Measurements from ENCODE around the gene RALGAPA2. TPM values are rescaled to one million over a fixed set of nuclear protein-coding genes. Genes with fewer than 3 reads are reported as not detected.

The RALGAPA2 gene
- total RNA-seq, 1 experiment from 2014 or later, result 26.3 TPM

GRCh38 chr20:20664795-20665589 is 47.5 kb downstream of the RALGAPA2 start:
- DNase-seq, result no peak
- Mint-ChIP-seq H3K27ac (ENCODE audit: unreplicated experiment) (no peak overlapping the region), H3K4me3 (ENCODE audit: low read depth, unreplicated experiment) (no peak overlapping the region), H3K27me3 (ENCODE audit: unreplicated experiment) (no peaks in the 10 kb centered on the region), H3K4me1 (ENCODE audit: low read depth, unreplicated experiment) (peaks cover 8% of the 10 kb centered on the region), H3K9me3 (ENCODE audit: low read depth, unreplicated experiment) (no peaks in the 10 kb centered on the region), H3K36me3 (ENCODE audit: insufficient read depth, unreplicated experiment) (no peaks in the 10 kb centered on the region)
- CTCF ChIA-PET, result interaction anchor here (1.0 kb wide), 1 partner anchor 160 kb away, joined by 3 read pairs; no protein-coding TSS in a partner anchor
- no peak for TF ChIP-seq CTCF (IDR thresholded peaks at IDR 0.05; ENCODE audit: unreplicated experiment)
- no TSS peak for BruUV-seq (replicated peaks)
- intact Hi-C loops (cut with micrococcal nuclease; ENCODE audit: unreplicated experiment), result loop anchor here (2.0 to 10.0 kb wide), 2 partner anchors 50 to 160 kb away; partner anchors contain the start of gene RALGAPA2

- DNase-seq, result no peak
- no peaks in the 10 kb centered on the region for H3K36me3 Mint-ChIP-seq (ENCODE audit: insufficient read depth, unreplicated experiment)
- no peaks in the 10 kb centered on the region for H3K9me3 Mint-ChIP-seq (ENCODE audit: low read depth, unreplicated experiment)
- H3K4me1 Mint-ChIP-seq (ENCODE audit: low read depth, unreplicated experiment), result peaks cover 8% of the 10 kb centered on the region
- H3K27ac Mint-ChIP-seq (ENCODE audit: unreplicated experiment), result no peak overlapping the region
- no peak overlapping the region for H3K4me3 Mint-ChIP-seq (ENCODE audit: low read depth, unreplicated experiment)
- CTCF ChIA-PET, result no interaction called here
- BruUV-seq (replicated peaks), result no TSS peak
- intact Hi-C loops (cut with micrococcal nuclease; ENCODE audit: unreplicated experiment), result loop anchor here (2.0 to 10.0 kb wide), 2 partner anchors 51 to 161 kb away; partner anchors contain the start of gene RALGAPA2
- no peaks in the 10 kb centered on the region for H3K27me3 Mint-ChIP-seq (ENCODE audit: unreplicated experiment)
- TF ChIP-seq CTCF (IDR thresholded peaks at IDR 0.05; ENCODE audit: unreplicated experiment), result no peak
Observed at GRCh38 chr20:20663841-20664240, 48.6 kb downstream of the RALGAPA2 start.

GRCh38 chr20:20658871-20659431 is 53.5 kb downstream of the RALGAPA2 start:
- CTCF ChIA-PET, result no interaction called here
- H3K27ac Mint-ChIP-seq (ENCODE audit: unreplicated experiment), result no peak overlapping the region

GRCh38 chr20:20658123-20658522 is 54.3 kb downstream of the RALGAPA2 start:
- H3K4me1 Mint-ChIP-seq (ENCODE audit: low read depth, unreplicated experiment), result peaks cover 8% of the 10 kb centered on the region
- no TSS peak for BruUV-seq (replicated peaks)
- intact Hi-C loops (cut with micrococcal nuclease; ENCODE audit: unreplicated experiment), result no loop called here
- no peak overlapping the region for H3K4me3 Mint-ChIP-seq (ENCODE audit: low read depth, unreplicated experiment)
- CTCF ChIA-PET, result no interaction called here
- DNase-seq, result no peak
- H3K9me3 Mint-ChIP-seq (ENCODE audit: low read depth, unreplicated experiment), result no peaks in the 10 kb centered on the region
- H3K27me3 Mint-ChIP-seq (ENCODE audit: unreplicated experiment), result no peaks in the 10 kb centered on the region
- TF ChIP-seq CTCF (IDR thresholded peaks at IDR 0.05; ENCODE audit: unreplicated experiment), result no peak
- no peak overlapping the region for H3K27ac Mint-ChIP-seq (ENCODE audit: unreplicated experiment)
- no peaks in the 10 kb centered on the region for H3K36me3 Mint-ChIP-seq (ENCODE audit: insufficient read depth, unreplicated experiment)

More at GRCh38 chr20:20658871-20659431, 53.5 kb downstream of the RALGAPA2 start:
- Mint-ChIP-seq H3K27me3 (ENCODE audit: unreplicated experiment) (no peaks in the 10 kb centered on the region), H3K9me3 (ENCODE audit: low read depth, unreplicated experiment) (no peaks in the 10 kb centered on the region), H3K36me3 (ENCODE audit: insufficient read depth, unreplicated experiment) (no peaks in the 10 kb centered on the region), H3K4me3 (ENCODE audit: low read depth, unreplicated experiment) (no peak overlapping the region), H3K4me1 (ENCODE audit: low read depth, unreplicated experiment) (peaks cover 8% of the 10 kb centered on the region)
- no peak for TF ChIP-seq CTCF (IDR thresholded peaks at IDR 0.05; ENCODE audit: unreplicated experiment)
- no peak for DNase-seq
- intact Hi-C loops (cut with micrococcal nuclease; ENCODE audit: unreplicated experiment), result no loop called here
- BruUV-seq (replicated peaks), result no TSS peak

Measured in Calu3 (cell line).